Panc1 (cell line): Measurements from ENCODE around the gene CCR5AS.

Experiments used
- ATAC-seq: fragments of 200-7000 bp; cut with Tn5 transposase; 2 replicates; pipeline ENCODE4 v1.9.1; 2020; ENCODE audit warnings: mild to moderate bottlenecking, moderate library complexity
- BruUV-seq: library from RNA; stranded (reverse); fragments of 400-500 nt; replicated peaks from 2 replicates; lab custom pipeline; 2021; lab: Mats Ljungman, UMichigan
- CTCF ChIA-PET: fragments of 300-600 bp; sonication (Branson Sonifier 250); formaldehyde crosslinking; loops from one replicate; lab custom pipeline; 2022; ENCODE audit warnings: antibody characterized with exemption; lab: Charles Lee
- POLR2A ChIA-PET: fragments of 300-600 bp; sonication (Branson Sonifier 250); formaldehyde crosslinking; loops from one replicate; lab custom pipeline; 2022; ENCODE audit warnings: antibody characterized with exemption; lab: Charles Lee
- DNase-seq: peaks from one replicate; pipeline ENCODE4 v3.0.0-alpha.2; 2010; ENCODE audit warnings: low read depth, low spot score
- H3K27ac ChIP-seq: 2 replicates; pipeline ENCODE4 v1.5.1; 2011; ENCODE audit warnings: mild to moderate bottlenecking, low read length, inconsistent platforms
- H3K27me3 ChIP-seq: fragments of 200-500 bp; sonication (Bioruptor generic); 2 replicates; pipeline ENCODE4 v1.6.0; 2014; ENCODE audit warnings: low read length, inconsistent platforms; ENCODE audit not compliant: control insufficient read depth, insufficient read depth
- H3K36me3 ChIP-seq: fragments of 200-500 bp; sonication (Bioruptor generic); 2 replicates; pipeline ENCODE4 v1.5.1; 2014; ENCODE audit warnings: inconsistent platforms, mild to moderate bottlenecking, low read length, moderate library complexity; ENCODE audit not compliant: control insufficient read depth, insufficient read depth
- H3K4me1 ChIP-seq: 2 replicates; pipeline ENCODE4 v1.5.1; 2011; ENCODE audit warnings: inconsistent platforms, mild to moderate bottlenecking, low read length, moderate library complexity; ENCODE audit not compliant: control insufficient read depth, insufficient read depth
- H3K4me3 ChIP-seq, 2 experiments: 2 replicates each; pipeline ENCODE4 v1.5.1; 2011 to 2012; ENCODE audit warnings: low read depth in 2 of 2, low read length in 2 of 2, mild to moderate bottlenecking in 2 of 2, inconsistent platforms in 1 of 2, moderate library complexity in 1 of 2
- H3K9me3 ChIP-seq: fragments of 200-500 bp; sonication (Bioruptor generic); 2 replicates; pipeline ENCODE4 v1.5.1; 2014; ENCODE audit warnings: low read depth, mild to moderate bottlenecking, inconsistent platforms, low read length, moderate library complexity; ENCODE audit not compliant: control insufficient read depth, insufficient read depth
- CTCF ChIP-seq: fragments of 450-650 bp; IDR thresholded peaks from 2 replicates; pipeline ENCODE4 v1.5.1; 2017; ENCODE audit warnings: mild to moderate bottlenecking
- POLR2AphosphoS5 ChIP-seq: IDR thresholded peaks from 2 replicates; pipeline ENCODE4 v1.6.1; 2012; ENCODE audit warnings: mild to moderate bottlenecking, low read depth, low read length, moderate library complexity
- REST ChIP-seq, 2 experiments: IDR thresholded peaks; 2 replicates each; pipeline ENCODE4 v1.6.1; 2011 to 2012; ENCODE audit warnings: low read depth in 2 of 2, control low read depth in 1 of 2, low read length in 1 of 2, mild to moderate bottlenecking in 1 of 2, moderate library complexity in 1 of 2; ENCODE audit not compliant: insufficient read depth in 1 of 2
- SIN3A ChIP-seq: IDR thresholded peaks from 2 replicates; pipeline ENCODE4 v1.6.1; 2012; ENCODE audit warnings: low read depth, mild to moderate bottlenecking, low read length, moderate library complexity, borderline replicate concordance; ENCODE audit not compliant: insufficient read depth
- TCF7L2 ChIP-seq: IDR thresholded peaks from 2 replicates; pipeline ENCODE4 v1.6.1; 2011; ENCODE audit warnings: mild to moderate bottlenecking, low read depth, low read length, inconsistent platforms
- in situ Hi-C: cut with HindIII; loops from 2 replicates; pipeline ENCODE4 v1.10.0; 2016; ENCODE audit warnings: low sequenced_read_pairs, low pct_unique_long_range_greater_than_20kb
- intact Hi-C: fragments of 100-400 bp; cut with micrococcal nuclease; formaldehyde crosslinking; loops from one replicate; pipeline ENCODE4 v1.10.0; 2022; ENCODE audit not compliant: unreplicated experiment

The CCR5AS gene

GRCh38 chr3:46454209-46454595 lies 47.3 kb upstream of the CCR5AS start:
- intact Hi-C loops, result no loop called here
- in situ Hi-C loops, result no loop called here
- DNase-seq (no peak), ATAC-seq (no peak)
- TF ChIP-seq REST (IDR thresholded peaks at IDR 0.05; ENCODE audit: insufficient read depth in 1 of 2, low read depth in 2 of 2, low read length in 1 of 2), result no peak
- no peak for TF ChIP-seq SIN3A
- no peak for TF ChIP-seq CTCF
- TF ChIP-seq TCF7L2, result no peak
- TF ChIP-seq POLR2AphosphoS5, result no peak
- BruUV-seq, result no TSS peak
- ChIA-PET CTCF (no interaction called here), POLR2A (no interaction called here)
- Histone ChIP-seq H3K27me3 (no peaks in the 10 kb centered on the region), H3K36me3 (no peaks in the 10 kb centered on the region), H3K27ac (no peak overlapping the region), H3K9me3 (no peaks in the 10 kb centered on the region), H3K4me1 (no peaks in the 10 kb centered on the region), H3K4me3 (no peak overlapping the region)

GRCh38 chr3:46453526-46454208 lies 46.8 kb upstream of the CCR5AS start:
- DNase-seq (no peak), ATAC-seq (no peak)
- intact Hi-C loops (no loop called here), in situ Hi-C loops (no loop called here)
- TF ChIP-seq POLR2AphosphoS5 (no peak), REST (IDR thresholded peaks at IDR 0.05; ENCODE audit: insufficient read depth in 1 of 2, low read depth in 2 of 2, low read length in 1 of 2) (no peak), CTCF (no peak), TCF7L2 (no peak), SIN3A (no peak)
- Histone ChIP-seq H3K27me3 (no peaks in the 10 kb centered on the region), H3K27ac (no peak overlapping the region), H3K4me3 (no peak overlapping the region), H3K36me3 (no peaks in the 10 kb centered on the region), H3K4me1 (no peaks in the 10 kb centered on the region), H3K9me3 (no peaks in the 10 kb centered on the region)
- ChIA-PET CTCF (no interaction called here), POLR2A (no interaction called here)
- no TSS peak for BruUV-seq
